T1000 (cell line): ENCODE data around the gene TPP1.

ENCODE experiments used
- DNase-seq: peaks from one replicate; lab custom pipeline; 2025; ENCODE audit warnings: mixed read lengths; lab: John Stamatoyannopoulos, UW

The TPP1 gene

GRCh38 chr11:6611092-6611962 is 7.9 kb downstream of the TPP1 start:
- no peak for DNase-seq

DNA sequence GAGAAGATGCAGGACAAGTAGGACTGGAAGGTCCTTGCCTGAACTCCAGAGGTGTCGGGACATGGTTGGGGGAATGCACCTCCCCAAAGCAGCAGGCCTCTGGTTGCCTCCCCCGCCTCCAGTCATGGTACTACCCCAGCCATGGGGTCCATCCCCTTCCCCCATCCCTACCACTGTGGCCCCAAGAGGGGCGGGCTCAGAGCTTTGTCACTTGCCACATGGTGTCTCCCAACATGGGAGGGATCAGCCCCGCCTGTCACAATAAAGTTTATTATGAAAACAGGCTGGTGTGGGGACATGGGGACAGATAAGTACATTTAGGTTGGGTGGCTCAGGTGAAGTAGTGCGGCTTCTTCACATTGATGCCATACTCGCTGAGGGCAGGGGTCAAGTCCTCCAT is 8.6 kb downstream of the TPP1 start:
- no peak for DNase-seq

DNA sequence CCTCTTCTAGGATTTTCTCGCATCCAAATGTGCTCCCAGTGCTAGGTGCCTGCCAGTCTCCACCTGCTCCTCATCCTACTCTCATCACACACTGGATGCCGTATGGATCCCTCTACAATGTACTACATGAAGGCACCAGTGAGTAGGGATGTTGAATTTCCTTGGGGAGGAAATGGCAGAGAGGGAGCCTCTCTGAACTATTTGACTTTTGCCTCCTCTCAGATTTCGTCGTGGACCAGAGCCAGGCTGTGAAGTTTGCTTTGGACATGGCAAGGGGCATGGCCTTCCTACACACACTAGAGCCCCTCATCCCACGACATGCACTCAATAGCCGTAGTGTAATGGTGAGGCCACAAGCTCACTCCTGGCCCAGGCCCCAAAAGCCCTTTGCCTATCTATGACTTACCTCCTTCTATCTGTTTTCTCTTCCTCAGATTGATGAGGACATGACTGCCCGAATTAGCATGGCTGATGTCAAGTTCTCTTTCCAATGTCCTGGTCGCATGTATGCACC is 9.7 kb downstream of the TPP1 start:
- DNase-seq = no peak

GRCh38 chr11:6608726-6609501 is 10.3 kb downstream of the TPP1 start:
- no peak for DNase-seq

DNA sequence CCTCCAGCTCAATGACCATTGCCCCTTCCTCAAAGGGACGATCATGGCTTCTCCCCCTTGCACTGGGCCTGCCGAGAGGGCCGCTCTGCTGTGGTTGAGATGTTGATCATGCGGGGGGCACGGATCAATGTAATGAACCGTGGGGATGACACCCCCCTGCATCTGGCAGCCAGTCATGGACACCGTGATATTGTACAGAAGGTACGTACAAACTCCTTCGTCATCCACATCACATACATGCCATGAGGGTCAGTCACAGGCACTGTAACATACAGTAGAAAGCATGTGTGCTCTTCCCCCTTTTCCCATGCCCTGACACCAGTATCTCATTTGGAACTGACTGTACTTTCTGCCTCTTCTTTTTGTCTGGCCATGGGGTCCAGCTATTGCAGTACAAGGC is 11.2 kb downstream of the TPP1 start:
- no peak for DNase-seq

GRCh38 chr11:6607190-6607795 is 11.9 kb downstream of the TPP1 start:
- no peak for DNase-seq

DNA sequence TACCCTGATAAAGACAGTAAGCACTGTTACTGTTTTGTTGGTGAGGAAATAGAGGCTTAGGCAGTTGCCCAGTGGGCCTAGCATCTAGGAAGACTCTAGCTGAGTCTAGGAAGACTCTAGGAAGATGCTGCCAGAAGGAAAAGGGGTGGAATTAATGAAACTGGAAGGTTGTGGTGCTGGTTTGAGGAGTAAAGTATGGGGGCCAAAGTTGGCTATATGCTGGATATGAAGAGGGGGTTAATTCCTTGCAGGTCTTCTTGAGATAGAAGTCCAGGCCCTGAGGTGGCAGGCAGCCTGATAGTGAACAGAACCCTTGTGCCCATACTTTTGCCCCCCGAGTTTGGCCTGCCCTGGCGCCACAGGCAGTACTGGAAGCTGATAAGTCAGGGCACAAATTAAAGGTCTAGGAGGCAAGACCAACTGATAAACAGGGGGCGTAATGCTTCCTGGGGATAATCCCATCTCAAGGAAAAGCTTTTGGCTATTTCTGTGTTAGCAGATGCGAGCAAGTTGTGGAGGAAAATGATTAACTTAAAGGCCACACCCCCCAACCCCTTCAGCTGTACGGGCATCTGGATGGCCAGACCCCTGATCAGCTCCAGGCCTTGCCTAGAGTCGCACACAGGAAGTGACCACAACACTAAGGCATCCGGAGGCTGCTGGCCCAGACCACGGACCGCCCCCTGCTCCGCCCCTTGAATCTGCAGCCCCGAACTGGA is 12.6 kb downstream of the TPP1 start:
- DNase-seq = peak; percentile 70

GRCh38 chr11:6604790-6605189 is 14.4 kb downstream of the TPP1 start:
- no peak for DNase-seq

- DNase-seq = peak; percentile 5
These were observed 15.1 kb downstream of the TPP1 start for GRCh38 chr11:6604081-6604626.

DNA sequence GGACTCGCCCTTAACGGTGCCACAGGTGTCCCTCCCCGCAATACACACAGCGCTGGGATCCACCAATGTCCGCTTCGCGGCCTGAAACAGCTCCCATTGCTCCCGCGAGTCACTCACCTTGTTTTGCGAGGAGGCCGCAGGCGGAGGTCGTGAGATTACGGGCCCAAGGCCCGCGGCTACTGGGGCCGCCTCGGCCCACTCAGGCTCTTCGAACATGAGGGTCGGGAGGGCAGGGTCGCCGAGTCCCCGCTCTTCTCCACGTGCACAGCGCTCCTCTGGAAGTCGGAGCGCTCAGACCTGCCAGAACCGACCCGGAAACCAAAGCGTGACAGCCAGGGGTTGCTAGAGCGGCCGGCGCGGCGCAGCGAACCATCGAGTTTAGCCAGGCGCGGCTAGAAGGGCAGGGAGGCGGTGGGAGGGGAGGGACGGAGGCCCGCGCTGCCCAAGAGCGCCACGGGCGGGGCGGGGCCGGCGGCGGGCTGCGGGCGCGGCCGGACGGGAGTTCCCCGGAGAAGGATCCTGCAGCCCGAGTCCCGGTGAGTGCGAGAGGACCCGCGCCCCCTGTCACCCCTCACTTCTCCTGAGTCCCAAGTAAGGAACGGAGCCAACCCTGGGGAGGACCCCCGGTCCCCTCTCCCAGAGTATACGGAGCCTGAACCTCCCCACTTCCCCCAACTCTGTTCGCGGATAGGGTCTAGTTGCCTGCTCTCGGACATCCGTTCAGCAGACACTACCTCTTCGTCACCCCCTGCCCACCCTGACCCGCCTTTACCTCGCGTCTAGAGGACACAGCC is 15.7 kb downstream of the TPP1 start, which contains the start of the genes ILK and RRP8:
TSS of gene ILK (plus strand) at position 488 of the 794 bp plus-strand sequence. CDS start 498 bp downstream, outside the sequence.
TSS of gene RRP8 (minus strand) at position 330 of the 794 bp plus-strand sequence. CDS start at position 216, 114 bp downstream.
- DNase-seq = peak; percentile 68

GRCh38 chr11:6602096-6602940 is 16.9 kb downstream of the TPP1 start:
- no peak for DNase-seq

GRCh38 chr11:6601041-6601461 is 18.2 kb downstream of the TPP1 start:
- DNase-seq = no peak

DNA sequence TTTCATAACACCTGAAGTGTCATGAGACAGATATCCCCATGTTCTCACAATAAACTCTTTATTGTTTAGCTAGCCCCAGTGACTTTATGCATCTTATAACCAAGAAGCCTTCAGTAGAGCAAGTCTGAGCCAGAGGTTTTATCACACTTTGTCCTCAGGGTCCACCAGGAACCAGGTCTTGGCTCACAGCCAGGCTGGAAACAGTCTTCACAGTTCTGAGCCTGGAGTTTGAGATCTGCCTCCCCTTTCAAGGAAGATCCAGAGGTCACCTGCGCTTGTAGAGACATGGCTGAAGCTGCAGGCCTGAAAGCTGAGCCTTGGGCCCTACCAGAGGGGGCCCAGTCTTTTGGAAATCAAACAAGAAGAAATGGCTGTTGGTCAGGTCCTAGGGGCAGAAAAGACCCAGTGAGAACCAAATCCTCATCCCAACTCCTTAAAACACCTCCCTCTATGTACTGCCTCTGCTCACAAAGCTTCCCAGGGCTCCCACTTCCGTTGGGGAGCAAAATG is 19.3 kb downstream of the TPP1 start:
- DNase-seq = no peak

GRCh38 chr11:6599449-6599848 is 19.8 kb downstream of the TPP1 start:
- DNase-seq = no peak

GRCh38 chr11:6598555-6598954 is 20.7 kb downstream of the TPP1 start:
- no peak for DNase-seq

GRCh38 chr11:6596239-6596877 is 22.9 kb downstream of the TPP1 start:
- no peak for DNase-seq

- DNase-seq = no peak
These were observed 25.0 kb downstream of the TPP1 start for GRCh38 chr11:6594142-6594768.

- DNase-seq = no peak
These were observed 31.2 kb downstream of the TPP1 start for GRCh38 chr11:6588018-6588417.
